H1 (cell line): ENCODE results near the gene RELT.

ENCODE experiments used
- CTCF ChIP-seq, 3 experiments: IDR thresholded peaks; 1 replicate in 2 of 3; 2 replicates in 1 of 3; pipeline versions ENCODE4 v1.5.1 to v1.6.1; 2011; ENCODE audit warnings: low read length in 3 of 3, mild to moderate bottlenecking in 3 of 3, inconsistent platforms in 2 of 3, low read depth in 1 of 3, moderate library complexity in 1 of 3; ENCODE audit not compliant: insufficient read depth in 1 of 3; ENCODE audit errors: control extremely low read depth in 1 of 3
- KDM5A ChIP-seq: fragments of 200-600 bp; IDR thresholded peaks from 2 replicates; pipeline ENCODE4 v1.7.1; 2012; ENCODE audit warnings: mild to moderate bottlenecking, low read length, inconsistent platforms, mixed read lengths
- POLR2A ChIP-seq, 2 experiments: IDR thresholded peaks; 1 replicate in 1 of 2; 2 replicates in 1 of 2; pipeline ENCODE4 v1.6.1; 2011; ENCODE audit warnings: low read depth in 2 of 2, low read length in 2 of 2, mild to moderate bottlenecking in 2 of 2; ENCODE audit errors: control extremely low read depth in 1 of 2
- POLR2AphosphoS5 ChIP-seq: IDR thresholded peaks from 2 replicates; pipeline ENCODE4 v1.6.1; 2011; ENCODE audit warnings: low read depth, low read length
- RFX5 ChIP-seq: IDR thresholded peaks from 2 replicates; pipeline ENCODE4 v1.6.1; 2011; ENCODE audit warnings: low read depth, low read length, improper control_type of control experiment, borderline replicate concordance
- SIX5 ChIP-seq: IDR thresholded peaks from 2 replicates; pipeline ENCODE4 v1.6.1; 2011; ENCODE audit warnings: mild to moderate bottlenecking, low read depth, low read length
- SUZ12 ChIP-seq: fragments of 200-600 bp; sonication (generic); IDR thresholded peaks from 2 replicates; pipeline ENCODE4 v1.6.1; 2012; ENCODE audit warnings: mild to moderate bottlenecking, inconsistent platforms, low read length, moderate library complexity, mixed read lengths
- TEAD4 ChIP-seq: IDR thresholded peaks from 2 replicates; pipeline ENCODE4 v1.6.1; 2012; ENCODE audit warnings: low read depth, low read length, inconsistent platforms, mixed read lengths
- USF2 ChIP-seq: IDR thresholded peaks from 2 replicates; pipeline ENCODE4 v1.6.1; 2011; ENCODE audit warnings: low read length, improper control_type of control experiment
- YY1 ChIP-seq: IDR thresholded peaks from 2 replicates; pipeline ENCODE4 v1.6.1; 2011; ENCODE audit warnings: low read depth, mild to moderate bottlenecking, low read length

GRCh38 chr11:73363147-73363546 is 13.1 kb upstream of the RELT start:
- TF ChIP-seq SUZ12 (no peak), KDM5A (no peak), YY1 (no peak), POLR2A (IDR thresholded peaks at IDR 0.05; ENCODE audit: control extremely low read depth in 1 of 2, low read depth in 2 of 2, low read length in 2 of 2) (no peak), POLR2AphosphoS5 (no peak), CTCF (IDR thresholded peaks at IDR 0.05; ENCODE audit: control extremely low read depth in 1 of 3, insufficient read depth in 1 of 3, low read depth in 1 of 3, low read length in 3 of 3) (no peak), USF2 (no peak), SIX5 (no peak), RFX5 (no peak), TEAD4 (no peak)
